Superior temporal gyrus (tissue), 1 donor: ENCODE results near the gene CDC42EP2.

Experiments used
- DNase-seq: peaks from one replicate; pipeline ENCODE4 v3.0.0-alpha.2; 2016; ENCODE audit errors: extremely low spot score

Gene CDC42EP2, protein sequence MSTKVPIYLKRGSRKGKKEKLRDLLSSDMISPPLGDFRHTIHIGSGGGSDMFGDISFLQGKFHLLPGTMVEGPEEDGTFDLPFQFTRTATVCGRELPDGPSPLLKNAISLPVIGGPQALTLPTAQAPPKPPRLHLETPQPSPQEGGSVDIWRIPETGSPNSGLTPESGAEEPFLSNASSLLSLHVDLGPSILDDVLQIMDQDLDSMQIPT

GRCh38 chr11:65314501-65315203, at the start of gene CDC42EP2:
Gene CDC42EP2, plus strand, starts transcription at chr11:65314866. Its CDS starts 6,033 bp downstream, at chr11:65320899.
- DNase-seq = peak; percentile 85

DNA sequence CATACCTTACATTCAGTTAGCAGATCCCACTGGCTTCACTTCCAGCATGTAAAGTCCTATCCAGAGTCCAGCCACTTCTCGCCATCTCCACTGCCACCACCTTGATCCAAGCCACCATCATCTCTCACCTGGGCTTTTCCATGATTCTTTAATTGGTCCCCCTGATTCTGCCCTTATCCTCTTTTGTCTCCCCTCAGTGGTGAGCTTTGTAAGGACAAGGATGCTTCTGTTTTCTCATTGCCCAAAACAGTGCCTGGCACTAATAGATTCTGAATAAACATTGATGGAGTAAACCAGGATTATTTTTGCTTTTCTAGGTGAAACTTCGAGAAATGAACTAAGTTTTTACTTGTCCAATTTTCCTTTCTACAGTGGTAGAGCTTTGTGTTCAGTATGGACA, 48.5 kb upstream of the CDC42EP2 start:
- no peak for DNase-seq

DNA sequence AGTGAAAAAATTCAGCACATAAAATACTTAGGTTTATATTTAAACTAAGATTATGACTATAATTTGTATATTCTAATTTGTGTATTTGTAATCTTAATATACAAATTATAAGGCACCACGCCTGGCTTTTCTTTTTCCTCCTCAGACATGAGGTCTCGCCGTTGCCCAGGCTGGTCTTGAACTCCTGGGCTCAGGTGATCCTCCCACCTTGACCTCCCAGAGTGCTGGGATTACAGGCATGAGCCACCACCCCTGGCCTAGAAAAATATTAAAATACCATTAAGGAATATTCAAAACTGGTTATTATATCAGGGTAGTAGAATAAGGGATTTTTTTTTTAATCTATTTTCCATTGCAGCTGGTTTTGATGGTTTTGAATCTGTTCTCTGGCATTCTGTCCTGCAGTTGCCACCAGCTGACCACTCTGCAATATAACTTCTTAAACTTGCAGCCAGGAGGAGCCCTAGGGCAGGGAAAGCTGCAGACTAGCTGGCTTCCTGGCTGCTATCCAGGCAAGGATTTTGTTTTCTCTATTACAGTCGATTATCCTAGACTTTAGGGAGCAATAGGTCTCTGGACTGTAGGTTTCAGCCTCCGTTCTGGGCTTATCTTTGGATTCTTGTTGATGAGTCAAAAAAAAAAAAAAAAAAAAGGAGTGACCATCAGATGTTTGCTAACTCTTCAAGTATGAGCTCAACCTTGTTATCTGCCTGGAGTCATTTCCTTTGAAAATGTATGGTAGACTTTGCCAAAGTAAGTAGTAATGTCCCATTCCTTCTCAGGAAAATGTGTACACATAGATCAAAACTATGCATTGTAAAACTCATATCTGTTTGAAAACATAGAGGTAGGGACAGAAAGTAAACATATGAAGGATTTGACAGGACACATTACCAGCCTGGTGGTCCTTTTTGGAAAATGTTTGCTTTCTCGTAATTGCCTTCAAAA, 39.7 kb upstream of the CDC42EP2 start:
- peak; percentile 96 for DNase-seq

- DNase-seq = no peak
Observed at GRCh38 chr11:65275906-65276305, 38.8 kb upstream of the CDC42EP2 start.

DNA sequence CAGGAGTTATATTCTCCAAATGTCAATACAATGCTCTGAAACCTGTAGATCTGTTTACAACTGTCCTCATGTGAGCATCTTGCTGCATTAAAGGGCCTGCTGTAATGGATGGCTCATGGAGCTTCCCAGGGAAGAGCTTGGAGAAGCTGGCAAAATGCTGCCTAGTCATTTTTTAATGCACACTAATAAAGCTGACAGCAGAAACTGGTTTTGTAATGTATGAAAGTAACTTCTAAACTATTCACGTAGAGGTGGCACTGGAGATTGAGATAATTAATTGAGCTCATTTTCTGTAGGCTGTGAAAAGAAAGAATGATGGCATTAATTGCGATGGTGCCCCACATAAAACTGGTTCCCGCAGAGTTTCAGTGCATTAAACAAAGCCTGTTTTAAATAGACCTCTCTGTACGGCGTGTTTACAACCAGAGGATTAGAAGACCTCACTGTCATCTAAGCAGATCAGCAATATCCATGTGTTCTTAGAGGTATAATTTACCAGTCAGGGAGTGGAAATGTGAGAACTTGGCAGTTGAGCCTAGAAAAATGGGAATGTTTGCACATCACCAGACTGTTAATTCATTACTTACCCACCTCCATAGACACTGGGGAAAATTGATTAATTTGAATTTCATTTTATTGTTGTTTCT, 36.9 kb upstream of the CDC42EP2 start:
- DNase-seq = no peak

DNA sequence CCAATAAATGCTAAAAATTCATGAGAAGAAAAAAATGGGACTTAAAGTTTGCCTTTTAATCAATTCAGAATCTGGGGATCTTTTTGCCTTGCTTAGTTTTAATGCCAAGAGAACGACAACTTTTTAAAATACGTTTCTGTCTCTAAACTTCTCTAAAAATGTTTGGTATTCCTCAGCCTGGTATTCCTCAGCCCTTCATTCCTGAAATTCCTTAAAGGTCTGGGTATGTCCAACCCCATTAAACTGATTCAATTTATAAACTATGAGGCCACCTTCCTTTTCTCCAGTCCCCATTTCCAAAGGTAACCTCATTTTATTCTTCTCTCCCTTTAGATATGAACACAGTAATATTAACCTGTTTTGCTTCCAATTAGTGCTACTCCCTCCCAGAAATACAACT, 36.3 kb upstream of the CDC42EP2 start:
- DNase-seq = no peak

GRCh38 chr11:65279279-65279678, 35.4 kb upstream of the CDC42EP2 start:
- DNase-seq = no peak

- DNase-seq = no peak
Observed at GRCh38 chr11:65279741-65280440, 34.8 kb upstream of the CDC42EP2 start.

GRCh38 chr11:65280646-65281045, 34.0 kb upstream of the CDC42EP2 start:
- DNase-seq = no peak

- DNase-seq = no peak
Observed at GRCh38 chr11:65286686-65287085, 28.0 kb upstream of the CDC42EP2 start.

GRCh38 chr11:65287601-65288000, 27.1 kb upstream of the CDC42EP2 start:
- DNase-seq = no peak

DNA sequence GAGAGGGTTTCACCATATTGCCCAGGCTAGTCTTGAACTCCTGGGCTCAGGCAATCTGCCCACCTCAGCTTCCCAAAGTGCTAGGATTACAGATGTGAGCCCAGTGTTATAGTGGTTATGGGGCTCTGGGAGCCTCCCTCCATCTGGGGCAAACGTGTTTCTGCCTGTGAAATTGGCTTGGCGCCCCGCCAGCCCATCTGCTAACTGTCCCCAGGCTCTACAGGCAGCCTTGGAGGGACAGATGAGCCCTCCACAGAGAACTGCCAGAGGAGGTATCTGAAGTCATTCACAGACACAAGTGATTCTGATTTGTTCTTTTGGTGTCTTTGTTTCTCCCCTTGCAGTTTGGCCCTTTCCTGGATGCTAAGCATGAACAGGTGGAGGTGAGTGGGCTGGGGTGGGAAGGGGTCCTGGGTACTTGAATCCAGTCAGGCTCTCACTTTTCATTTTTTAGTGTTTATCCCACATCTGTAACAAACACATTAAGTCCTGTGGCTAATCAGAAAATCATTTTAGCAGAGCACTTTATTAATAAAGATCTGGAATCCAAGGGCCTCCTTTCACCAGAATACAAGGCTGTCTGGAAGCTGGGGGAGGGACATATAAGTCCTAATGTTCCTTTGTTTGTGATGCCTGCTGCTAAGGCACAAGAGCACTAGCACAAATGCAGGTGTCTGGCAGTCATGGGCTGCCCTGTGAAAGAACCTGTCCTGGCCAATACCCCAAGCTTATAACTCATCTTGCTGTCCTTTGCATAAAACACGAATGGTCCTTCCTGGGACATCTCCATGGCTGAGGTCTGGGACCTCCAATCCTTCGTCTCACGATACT, 25.7 kb upstream of the CDC42EP2 start:
- no peak for DNase-seq

DNA sequence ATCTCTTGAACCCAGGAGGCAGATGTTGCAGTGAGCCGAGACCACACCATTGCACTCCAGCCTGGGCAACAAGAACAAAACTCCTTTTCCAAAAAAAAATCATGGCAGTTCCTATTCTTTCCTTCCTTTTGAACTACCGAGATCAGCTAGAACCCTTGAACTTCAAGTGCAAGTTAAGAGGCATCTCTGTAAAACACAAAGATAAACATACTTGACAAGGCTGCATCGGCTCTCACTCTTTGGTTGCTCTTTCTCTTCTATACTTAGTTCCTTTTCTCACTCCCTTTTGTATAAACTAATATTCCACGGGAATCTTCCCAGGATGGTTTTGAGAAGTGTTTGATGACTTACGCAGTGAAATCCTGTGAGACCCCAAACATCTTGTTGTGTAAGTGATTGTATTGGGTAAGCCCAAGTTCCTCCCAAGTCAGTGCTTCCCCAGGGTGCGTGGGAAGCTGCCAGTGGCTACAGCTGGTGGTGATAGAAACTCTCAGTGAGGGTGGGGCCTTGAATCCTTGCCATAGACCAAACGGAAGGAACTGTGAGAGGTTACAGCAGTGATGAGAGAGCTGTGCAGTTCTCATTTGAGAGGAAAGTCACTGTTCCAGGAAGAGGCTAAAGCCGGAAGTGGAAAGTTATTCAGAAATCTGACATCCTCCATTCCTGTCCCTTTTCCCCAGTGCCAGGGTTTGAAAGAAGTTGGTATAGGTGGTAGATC, 24.1 kb upstream of the CDC42EP2 start:
- DNase-seq = peak; percentile 93

- peak; percentile 92 for DNase-seq
Observed at GRCh38 chr11:65291613-65292012, 23.1 kb upstream of the CDC42EP2 start.

GRCh38 chr11:65292890-65293289, 21.8 kb upstream of the CDC42EP2 start:
- no peak for DNase-seq

GRCh38 chr11:65293909-65294381, 20.7 kb upstream of the CDC42EP2 start:
- DNase-seq = no peak

DNA sequence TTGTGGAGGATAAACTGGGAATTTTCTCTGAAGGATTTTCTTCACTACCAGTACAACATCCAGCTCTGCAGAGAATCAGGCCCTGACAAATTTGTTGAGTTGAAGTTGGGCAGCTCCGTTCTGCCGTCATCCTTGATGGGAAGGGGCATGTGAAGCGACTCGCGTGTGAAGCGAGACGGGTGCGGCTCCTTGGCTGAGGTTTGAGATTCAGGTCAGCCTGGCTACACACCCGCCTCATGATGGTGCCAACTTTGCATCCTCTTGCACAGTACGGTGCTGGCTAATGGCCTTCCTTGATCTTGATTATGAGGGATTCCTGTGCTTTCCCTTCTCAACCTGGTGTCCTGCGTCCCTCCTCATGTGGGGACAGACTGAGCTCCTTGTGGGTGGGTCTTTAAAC, 19.7 kb upstream of the CDC42EP2 start:
- DNase-seq = no peak

DNA sequence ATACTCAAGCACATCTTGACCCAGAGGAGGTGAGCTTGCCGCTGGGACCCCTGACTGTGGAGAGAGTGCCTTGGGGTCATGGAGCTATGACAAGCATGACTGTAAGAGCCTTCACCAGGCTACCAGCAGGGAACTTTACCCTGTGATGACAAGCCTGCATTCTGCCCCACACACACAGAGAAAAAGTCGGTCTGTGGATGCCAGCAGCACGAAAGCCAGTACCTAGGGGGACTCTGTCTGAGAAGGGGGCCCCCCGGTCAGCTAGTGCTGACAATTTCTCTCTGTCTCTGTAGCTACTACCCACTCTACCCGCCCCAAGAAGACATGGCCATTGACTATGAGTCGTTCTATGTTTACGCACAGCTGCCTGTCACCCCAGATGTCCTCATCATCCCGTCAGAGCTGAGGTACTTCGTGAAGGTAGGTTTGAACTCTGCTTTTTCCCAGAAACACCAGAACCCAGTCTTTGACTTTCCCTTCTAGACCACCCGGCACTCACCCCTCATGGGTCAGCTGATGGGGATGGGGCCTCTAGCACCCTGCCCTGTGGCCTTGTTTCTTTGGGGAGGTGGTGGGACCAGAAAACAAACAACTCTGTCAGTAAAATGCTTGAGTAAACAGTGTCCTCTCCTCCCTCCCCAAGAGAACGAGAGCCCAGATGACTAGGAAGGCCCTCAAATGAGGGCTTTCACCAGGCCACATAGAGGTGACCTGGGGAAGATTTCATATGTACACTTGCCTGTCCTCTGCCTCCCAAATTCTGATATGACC, 18.9 kb upstream of the CDC42EP2 start:
- DNase-seq = no peak
